OCI-LY3 (cell line): ENCODE results near the gene MBOAT1.

Source experiments
- H2AFZ ChIP-seq: fragments of 200-600, 300-600 bp; shearing (Covaris generic); 2 replicates; pipeline ENCODE4 v1.6.0; 2014; ENCODE audit warnings: antibody characterized with exemption, low read depth, low read length
- H3K27ac ChIP-seq: fragments of 200-600, 300-600 bp; sonication (generic); 2 replicates; pipeline ENCODE4 v1.5.1; 2014; ENCODE audit warnings: mild to moderate bottlenecking, low read length, moderate library complexity, mixed read lengths
- H3K27me3 ChIP-seq: fragments of 200-600, 300-600 bp; sonication (generic); 2 replicates; pipeline ENCODE4 v1.6.1; 2014; ENCODE audit warnings: low read depth, low read length, mixed read lengths
- H3K36me3 ChIP-seq: fragments of 200-600, 300-600 bp; sonication (generic); replicated peaks from 2 replicates; pipeline ENCODE3; 2014; ENCODE audit warnings: low read depth, low read length, mixed read lengths
- H3K4me1 ChIP-seq: fragments of 300-600, 200-600 bp; sonication (generic); 2 replicates; pipeline ENCODE4 v1.6.1; 2014; ENCODE audit warnings: low read length, mixed read lengths
- H3K4me2 ChIP-seq: fragments of 200-600, 300-600 bp; sonication (generic); 2 replicates; pipeline ENCODE4 v1.6.1; 2014; ENCODE audit warnings: low read length, mixed read lengths
- H3K4me3 ChIP-seq: fragments of 300-600, 200-600 bp; sonication (generic); 2 replicates; pipeline ENCODE4 v1.5.1; 2014; ENCODE audit warnings: antibody characterized with exemption, mild to moderate bottlenecking, low read length, moderate library complexity
- H3K79me2 ChIP-seq: fragments of 300-600, 200-600 bp; shearing (Covaris generic); 2 replicates; pipeline ENCODE4 v1.6.1; 2014; ENCODE audit warnings: mild to moderate bottlenecking, low read length, mixed read lengths
- H3K9ac ChIP-seq: fragments of 300-600, 200-600 bp; shearing (Covaris generic); 2 replicates; pipeline ENCODE4 v1.6.0; 2014; ENCODE audit warnings: mild to moderate bottlenecking, low read length, moderate library complexity
- H3K9me3 ChIP-seq: fragments of 200-600, 300-600 bp; shearing (Covaris generic); 2 replicates; pipeline ENCODE4 v1.6.1; 2014; ENCODE audit warnings: low read length, mixed read lengths; ENCODE audit not compliant: insufficient read depth
- H4K20me1 ChIP-seq: fragments of 200-600, 300-600 bp; sonication (generic); 2 replicates; pipeline ENCODE4 v1.6.1; 2016; ENCODE audit warnings: low read length, mixed read lengths; ENCODE audit not compliant: insufficient read depth
- CTCF ChIP-seq: fragments of 200-600, 300-600 bp; sonication (generic); IDR thresholded peaks from 2 replicates; pipeline ENCODE4 v1.5.1; 2014; ENCODE audit warnings: antibody characterized with exemption, low read length, low read depth
- EZH2phosphoT487 ChIP-seq: fragments of 200-600 bp; shearing (Covaris generic); IDR thresholded peaks from 2 replicates; pipeline ENCODE4 v1.6.1; 2018; ENCODE audit warnings: antibody characterized with exemption, mixed run types, low read depth

MBOAT1 gene

DNA sequence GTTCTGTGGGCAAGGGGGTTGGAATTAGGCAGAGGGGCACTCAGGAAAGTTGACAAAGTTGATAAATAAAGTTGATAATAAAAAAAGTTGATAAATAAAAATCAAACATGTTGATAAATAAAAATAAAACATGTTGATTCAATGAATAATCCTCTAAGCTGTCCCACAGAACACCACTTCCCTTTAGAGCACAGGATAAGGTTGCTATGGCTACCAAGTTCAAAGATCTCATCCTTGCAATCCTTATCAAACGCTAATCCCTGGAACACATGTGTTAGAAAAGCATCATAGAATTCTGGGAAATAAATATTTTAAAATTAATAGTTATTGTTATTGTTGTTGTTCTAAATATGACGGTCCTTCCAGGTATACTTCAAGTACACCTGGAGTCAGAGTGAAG is 33.9 kb downstream of the MBOAT1 start:
- Histone ChIP-seq H3K79me2 (no peaks in the 10 kb centered on the region), H3K9me3 (no peaks in the 10 kb centered on the region), H3K4me1 (no peaks in the 10 kb centered on the region), H3K27ac (no peak overlapping the region), H3K36me3 (no peaks in the 10 kb centered on the region), H2AFZ (no peak overlapping the region), H4K20me1 (no peaks in the 10 kb centered on the region), H3K4me3 (no peak overlapping the region), H3K27me3 (no peaks in the 10 kb centered on the region), H3K4me2 (no peak overlapping the region), H3K9ac (no peak overlapping the region)
- TF ChIP-seq CTCF (no peak), EZH2phosphoT487 (no peak)

DNA sequence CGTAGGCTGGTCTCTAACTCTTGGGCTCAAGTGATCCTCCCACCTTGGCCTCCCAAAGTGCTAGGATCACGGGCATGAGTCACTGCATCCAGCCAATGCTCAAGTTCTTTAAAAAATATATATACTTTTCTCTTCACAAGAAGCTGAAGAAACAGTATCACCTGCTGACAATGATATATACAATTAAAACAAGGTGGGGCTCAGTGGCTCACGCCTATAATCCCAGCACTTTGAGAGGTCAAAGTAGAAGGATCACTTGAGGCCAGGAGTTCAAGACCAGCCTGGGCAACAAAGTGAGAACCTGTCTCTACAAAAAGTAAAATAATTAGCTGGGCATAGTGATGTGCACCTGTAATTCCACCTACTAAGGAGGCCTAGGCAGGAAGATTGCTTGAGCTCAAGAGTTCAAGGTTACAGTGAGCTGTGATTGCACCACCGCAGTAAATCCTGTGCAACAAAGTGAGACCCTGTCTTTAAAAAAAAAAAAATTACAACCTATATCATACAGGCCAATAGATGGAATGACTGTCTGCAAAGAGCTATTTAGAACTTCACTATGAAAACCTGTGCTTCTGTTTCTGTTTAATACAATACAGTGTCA is 36.4 kb downstream of the MBOAT1 start:
- Histone ChIP-seq H3K27me3 (no peaks in the 10 kb centered on the region), H3K79me2 (no peaks in the 10 kb centered on the region), H2AFZ (no peak overlapping the region), H3K9me3 (no peaks in the 10 kb centered on the region), H3K36me3 (no peaks in the 10 kb centered on the region), H3K4me1 (no peaks in the 10 kb centered on the region), H3K27ac (no peak overlapping the region), H3K4me3 (no peak overlapping the region), H3K9ac (no peak overlapping the region), H4K20me1 (no peaks in the 10 kb centered on the region), H3K4me2 (no peak overlapping the region)
- TF ChIP-seq EZH2phosphoT487 (no peak), CTCF (no peak)

DNA sequence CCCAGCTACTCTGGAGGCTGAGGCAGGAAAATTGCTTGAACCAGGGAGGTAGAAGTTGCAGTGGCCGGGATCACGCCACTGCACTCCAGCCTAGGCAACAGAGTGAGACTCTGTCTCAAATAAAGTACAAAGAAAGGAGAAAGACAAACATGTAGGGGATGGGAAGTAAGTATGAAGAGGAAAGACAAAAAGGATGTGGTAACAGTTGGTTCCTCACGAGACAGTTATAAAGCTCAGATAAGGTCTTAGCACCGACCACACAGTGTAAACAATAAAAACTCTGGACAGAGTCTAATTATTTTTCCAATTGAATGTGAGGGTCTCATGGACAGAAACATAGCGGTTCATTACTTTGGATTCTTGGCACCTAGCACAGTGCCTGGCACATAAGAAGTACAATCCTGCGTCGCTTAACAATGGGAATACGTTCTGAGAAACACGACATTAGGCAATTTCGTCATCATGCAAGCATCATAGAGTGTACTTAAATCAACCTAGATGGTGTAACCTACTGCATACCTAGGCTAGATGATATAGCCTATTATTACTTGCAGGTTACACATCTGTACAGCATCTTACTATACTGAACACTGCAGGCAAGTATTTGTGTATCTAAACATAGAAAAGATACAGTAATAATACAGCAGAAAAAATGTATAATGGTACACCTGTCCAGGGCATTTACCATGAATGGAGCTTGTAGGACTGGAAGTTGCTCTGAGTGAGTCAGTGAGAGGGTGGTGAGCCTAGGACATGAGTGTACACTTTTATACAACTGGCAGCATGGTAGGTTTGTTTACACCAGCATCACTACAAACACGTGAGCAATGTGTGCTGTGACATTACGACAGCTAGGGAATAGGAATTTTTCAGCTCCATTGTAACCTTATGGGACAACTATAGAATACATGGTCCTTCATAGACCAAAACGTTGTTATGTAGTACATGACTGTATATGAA is 38.2 kb downstream of the MBOAT1 start:
- no peaks in the 10 kb centered on the region for H3K36me3 ChIP-seq
- H2AFZ ChIP-seq: no peak overlapping the region
- H3K27me3 ChIP-seq: no peaks in the 10 kb centered on the region
- no peaks in the 10 kb centered on the region for H3K9me3 ChIP-seq
- no peak overlapping the region for H3K4me3 ChIP-seq
- no peaks in the 10 kb centered on the region for H3K4me1 ChIP-seq
- no peak overlapping the region for H3K9ac ChIP-seq
- H3K4me2 ChIP-seq: no peak overlapping the region
- H3K27ac ChIP-seq: no peak overlapping the region
- TF ChIP-seq CTCF: no peak
- no peaks in the 10 kb centered on the region for H3K79me2 ChIP-seq
- H4K20me1 ChIP-seq: no peaks in the 10 kb centered on the region

DNA sequence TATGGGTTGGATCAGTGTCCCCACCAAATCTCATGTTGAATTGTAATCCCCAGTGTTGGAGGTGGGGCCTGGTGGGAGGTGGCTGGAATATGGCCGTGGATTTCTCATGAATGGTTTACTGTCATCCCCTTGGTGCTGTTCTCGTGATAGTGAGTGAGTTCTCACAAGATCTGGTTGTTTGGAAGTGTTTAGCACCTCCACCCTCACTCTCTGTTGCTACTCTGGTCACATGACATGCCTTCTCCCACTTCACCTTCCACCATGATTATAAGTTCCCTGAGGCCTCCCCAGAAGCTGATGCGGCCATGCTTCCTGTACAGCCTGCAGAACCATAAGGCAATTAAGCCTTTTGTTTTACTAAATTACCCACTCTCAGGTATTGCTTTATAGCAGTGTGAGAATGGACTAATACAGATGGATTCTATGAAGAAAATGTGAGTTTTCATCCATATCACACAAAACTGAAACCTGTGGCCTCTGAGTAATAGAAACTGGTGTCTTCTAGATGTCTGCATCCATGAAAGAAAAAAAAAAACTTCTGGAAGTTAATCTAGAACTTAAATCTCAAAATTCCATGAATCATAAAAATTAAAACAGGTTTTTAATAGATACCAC is 39.3 kb downstream of the MBOAT1 start:
- Histone ChIP-seq H3K9me3 (no peaks in the 10 kb centered on the region), H3K9ac (no peak overlapping the region), H3K36me3 (no peaks in the 10 kb centered on the region), H2AFZ (no peak overlapping the region), H3K4me1 (no peaks in the 10 kb centered on the region), H3K4me2 (no peak overlapping the region), H3K4me3 (no peak overlapping the region), H3K27ac (no peak overlapping the region), H3K27me3 (no peaks in the 10 kb centered on the region), H4K20me1 (no peaks in the 10 kb centered on the region), H3K79me2 (no peaks in the 10 kb centered on the region)
- TF ChIP-seq CTCF (no peak), EZH2phosphoT487 (no peak)
